ENCODE results near the gene CYYR1. TPM values are rescaled to one million over a fixed set of nuclear protein-coding genes. Genes with fewer than 3 reads are reported as not detected.

CYYR1 gene
- total and polyA plus RNA-seq, 4 donors = 1.9 to 3.4 (median 2.2) TPM

DNA sequence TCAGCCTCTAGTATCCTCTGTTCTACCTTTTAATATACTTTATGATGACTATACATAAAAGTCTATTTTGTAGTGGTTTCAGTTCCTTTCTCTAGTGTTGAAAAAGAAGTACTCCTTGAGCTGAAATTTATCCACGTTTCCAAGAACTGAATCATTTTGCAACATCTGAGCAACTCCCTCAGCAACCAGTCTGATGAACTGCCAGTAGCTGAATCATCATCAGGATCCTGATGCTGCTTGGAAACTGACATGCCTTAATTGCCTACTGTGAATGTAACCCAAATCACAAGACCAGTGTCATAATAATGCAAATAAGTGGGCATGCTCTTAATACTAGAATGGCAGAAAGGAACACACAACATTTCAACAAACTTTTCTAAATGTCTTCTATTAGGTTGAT, 103.3 kb downstream of the CYYR1 start:
- Histone ChIP-seq H3K4me1 (ENCODE audit: control insufficient read depth in 4 of 4, insufficient read depth in 4 of 4, low read length in 3 of 4) (no peaks in the 10 kb centered on the region), H3K27me3 (ENCODE audit: control insufficient read depth in 4 of 4, insufficient read depth in 4 of 4, low read length in 3 of 4) (peaks cover 0 to 3% (median 0%) of the 10 kb centered on the region in 4 donors), H3K36me3 (ENCODE audit: control insufficient read depth in 4 of 4, insufficient read depth in 3 of 4, low read depth in 1 of 4, low read length in 3 of 4) (peaks cover 0 to 1% (median 0%) of the 10 kb centered on the region in 4 donors), H3K27ac (ENCODE audit: low read depth in 1 of 2, low read length in 2 of 2) (no peak overlapping the region), H3K9me3 (ENCODE audit: control insufficient read depth in 4 of 4, low read length in 3 of 4) (no peaks in the 10 kb centered on the region), H3K9ac (ENCODE audit: low read depth in 1 of 2, low read length in 2 of 2) (no peak overlapping the region), H3K4me3 (ENCODE audit: low read depth in 1 of 3, low read length in 3 of 3) (no peak overlapping the region)
- no peak for TF ChIP-seq TAF1 (conservative IDR thresholded peaks at IDR 0.05)
- TF ChIP-seq, protein P1, sequence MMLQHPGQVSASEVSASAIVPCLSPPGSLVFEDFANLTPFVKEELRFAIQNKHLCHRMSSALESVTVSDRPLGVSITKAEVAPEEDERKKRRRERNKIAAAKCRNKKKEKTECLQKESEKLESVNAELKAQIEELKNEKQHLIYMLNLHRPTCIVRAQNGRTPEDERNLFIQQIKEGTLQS (IDR thresholded peaks at IDR 0.05) = no peak
- TF ChIP-seq YY1 (IDR thresholded peaks at IDR 0.05) = no peak
- no peak for TF ChIP-seq MAX (IDR thresholded peaks at IDR 0.05)
- no peak for TF ChIP-seq HNF4G (IDR thresholded peaks at IDR 0.05)
- no peak for TF ChIP-seq EGR1 (IDR thresholded peaks at IDR 0.05; ENCODE audit: low read depth in 2 of 2)
- no peak for TF ChIP-seq SP1 (IDR thresholded peaks at IDR 0.05)
- TF ChIP-seq RAD21 (IDR thresholded peaks at IDR 0.05) = no peak
- TF ChIP-seq HNF4A (conservative IDR thresholded peaks at IDR 0.05) = no peak
- 34% methylated on average over 1 of the region's 1 CpG for WGBS
- DNase-seq (ENCODE audit: low spot score) = no peak

DNA sequence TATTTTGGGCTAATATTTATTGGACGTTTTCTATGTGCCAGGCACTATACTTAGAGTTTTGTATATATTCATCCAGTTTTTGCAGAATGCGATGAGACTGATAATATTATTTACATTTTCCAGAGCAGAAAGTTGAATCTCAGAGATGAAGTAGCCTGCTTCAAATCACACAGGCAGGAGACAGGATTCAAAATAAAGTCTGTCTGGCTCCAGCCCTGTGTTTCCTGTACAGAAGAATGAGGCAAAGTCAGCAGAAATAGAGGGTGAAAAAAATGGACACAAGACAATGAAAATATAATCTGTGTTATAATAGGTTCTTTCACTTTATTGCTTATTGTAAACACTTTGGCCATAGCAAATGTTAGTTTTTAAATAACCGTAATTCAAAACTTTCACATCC, 107.2 kb downstream of the CYYR1 start:
- no peak for TF ChIP-seq MAX (IDR thresholded peaks at IDR 0.05)
- TF ChIP-seq, protein P1 (IDR thresholded peaks at IDR 0.05) = no peak
- H3K27me3 ChIP-seq (ENCODE audit: control insufficient read depth in 4 of 4, insufficient read depth in 4 of 4, low read length in 3 of 4) = peaks cover 0 to 8% (median 0%) of the 10 kb centered on the region in 4 donors
- no peaks in the 10 kb centered on the region for H3K36me3 ChIP-seq (ENCODE audit: control insufficient read depth in 4 of 4, insufficient read depth in 3 of 4, low read depth in 1 of 4, low read length in 3 of 4)
- no peak overlapping the region for H3K27ac ChIP-seq (ENCODE audit: low read depth in 1 of 2, low read length in 2 of 2)
- DNase-seq (ENCODE audit: low spot score) = no peak
- H3K9me3 ChIP-seq (ENCODE audit: control insufficient read depth in 4 of 4, low read length in 3 of 4) = no peaks in the 10 kb centered on the region
- H3K9ac ChIP-seq (ENCODE audit: low read depth in 1 of 2, low read length in 2 of 2) = no peak overlapping the region
- H3K4me1 ChIP-seq (ENCODE audit: control insufficient read depth in 4 of 4, insufficient read depth in 4 of 4, low read length in 3 of 4) = no peaks in the 10 kb centered on the region
- H3K4me3 ChIP-seq (ENCODE audit: low read depth in 1 of 3, low read length in 3 of 3) = no peak overlapping the region
- 47% methylated on average over 3 of the region's 3 CpGs for WGBS

GRCh38 chr21:26461500-26461899, 111.6 kb downstream of the CYYR1 start:
- no peak for TF ChIP-seq YY1 (IDR thresholded peaks at IDR 0.05)
- no peak for TF ChIP-seq EGR1 (IDR thresholded peaks at IDR 0.05; ENCODE audit: low read depth in 2 of 2)
- TF ChIP-seq FOXA2 (IDR thresholded peaks at IDR 0.05) = no peak
- TF ChIP-seq TAF1 (conservative IDR thresholded peaks at IDR 0.05) = no peak
- no peak for TF ChIP-seq CTCF (IDR thresholded peaks at IDR 0.05; ENCODE audit: low read depth, low read length, missing input control)
- no peak for TF ChIP-seq JUND (IDR thresholded peaks at IDR 0.05)
- no peak for TF ChIP-seq MAX (IDR thresholded peaks at IDR 0.05)
- no peak for TF ChIP-seq FOXA1 (IDR thresholded peaks at IDR 0.05)
- no peak for TF ChIP-seq NR2F2 (IDR thresholded peaks at IDR 0.05)
- TF ChIP-seq, protein P1 (IDR thresholded peaks at IDR 0.05) = no peak
- TF ChIP-seq HNF4G (IDR thresholded peaks at IDR 0.05) = no peak
- no peaks in the 10 kb centered on the region for H3K36me3 ChIP-seq (ENCODE audit: control insufficient read depth in 4 of 4, insufficient read depth in 3 of 4, low read depth in 1 of 4, low read length in 3 of 4)
- whole genome bisulfite sequencing = 63% methylated on average over 3 of the region's 3 CpGs

More at GRCh38 chr21:26461500-26461899, 111.6 kb downstream of the CYYR1 start:
- no peaks in the 10 kb centered on the region for H3K4me1 ChIP-seq (ENCODE audit: control insufficient read depth in 4 of 4, insufficient read depth in 4 of 4, low read length in 3 of 4)
- no peak overlapping the region for H3K4me3 ChIP-seq (ENCODE audit: low read depth in 1 of 3, low read length in 3 of 3)
- peaks cover 0 to 5% (median 0%) of the 10 kb centered on the region in 4 donors for H3K27me3 ChIP-seq (ENCODE audit: control insufficient read depth in 4 of 4, insufficient read depth in 4 of 4, low read length in 3 of 4)
- no peak overlapping the region for H3K9ac ChIP-seq (ENCODE audit: low read depth in 1 of 2, low read length in 2 of 2)
- no peak overlapping the region for H3K27ac ChIP-seq (ENCODE audit: low read depth in 1 of 2, low read length in 2 of 2)
- DNase-seq (ENCODE audit: low spot score) = no peak
- no peaks in the 10 kb centered on the region for H3K9me3 ChIP-seq (ENCODE audit: control insufficient read depth in 4 of 4, low read length in 3 of 4)

Data from liver (tissue), 9 donors.